Stomach (tissue), 9 donors: ENCODE measurements around the gene ADAM11. TPM values are rescaled to one million over a fixed set of nuclear protein-coding genes. Genes with fewer than 3 reads are reported as not detected.
"Not testable (repeated sequence)": the region's sequence is repeated elsewhere in the genome, so short reads cannot be mapped to it uniquely, and the experiment has no call there.

Source experiments
- DNase-seq, 2 donors: peaks; one replicate each; pipeline versions ENCODE4 v3.0.0 to v3.0.0-alpha.2; 2013 to 2019
- H3K27ac ChIP-seq, 5 donors: fragments of 200-600 bp in 4 of 5; sonication (generic) in 4 of 5; one replicate each; pipeline ENCODE4 v1.5.1; 2013 to 2019; ENCODE audit warnings: mild to moderate bottlenecking in 1 of 5, moderate library complexity in 1 of 5
- H3K27me3 ChIP-seq, 3 donors: fragments of 200-600 bp; sonication (generic); one replicate each; pipeline ENCODE4 v1.5.1; 2017 to 2019; ENCODE audit warnings: mixed run types in 1 of 3
- H3K36me3 ChIP-seq, 4 donors: fragments of 200-600 bp; sonication (generic); 1 replicate in 3 of 4; 2 replicates in 1 of 4; pipeline ENCODE4 v1.5.1; 2016 to 2019
- H3K4me1 ChIP-seq, 4 donors: fragments of 200-600 bp; sonication (generic); one replicate each; pipeline ENCODE4 v1.5.1; 2016 to 2019
- H3K4me3 ChIP-seq, 4 donors: fragments of 200-600 bp; sonication (generic) in 3 of 4; one replicate each; pipeline ENCODE4 v1.5.1; 2016 to 2019; ENCODE audit warnings: mild to moderate bottlenecking in 1 of 4
- H3K9me3 ChIP-seq, 4 donors: fragments of 200-600 bp; sonication (generic); one replicate each; pipeline ENCODE4 v1.5.1; 2016 to 2019
- CTCF ChIP-seq, 7 experiments: fragments of 450-650 bp in 4 of 7; fragments of 200-600 bp in 3 of 7; sonication (generic) in 3 of 7; IDR thresholded peaks; one replicate each; pipeline ENCODE4 v1.5.1; 2016 to 2019; ENCODE audit warnings: antibody characterized with exemption in 7 of 7, control low read depth in 2 of 7, mild to moderate bottlenecking in 1 of 7
- EP300 ChIP-seq: sonication (generic); formaldehyde crosslinking; IDR thresholded peaks from one replicate; pipeline ENCODE4 v1.6.1; 2017; ENCODE audit warnings: antibody characterized with exemption
- POLR2A ChIP-seq, 4 donors: fragments of 450-650 bp; IDR thresholded peaks; one replicate each; pipeline ENCODE4 v1.6.1; 2016; ENCODE audit warnings: antibody characterized with exemption in 4 of 4, control low read depth in 2 of 4, mild to moderate bottlenecking in 1 of 4, moderate library complexity in 1 of 4
- POLR2AphosphoS5 ChIP-seq, 3 donors: sonication (generic); formaldehyde crosslinking; IDR thresholded peaks; one replicate each; pipeline ENCODE4 v1.6.1; 2016; ENCODE audit warnings: antibody characterized with exemption in 3 of 3
- WGBS, 5 donors: extraction: QIAGEN DNeasy Blood & Tissue Kit in 3 of 5; methylation state at CpG; one replicate each; pipeline versions ENCODE4 v1.1.5 to v1.1.7; 2013 to 2018; 5-methylcytosine and 5-hydroxymethylcytosine counted together
- intact Hi-C: fragments of 100-400 bp; cut with DNase I; formaldehyde crosslinking; loops from one replicate; pipeline ENCODE4 v1.15.1; 2023; ENCODE audit warnings: low total_unique reads
- polyA plus RNA-seq, 3 donors: library from polyadenylated mRNA; stranded (reverse); fragments of 200-250 nt; gene quantifications; one replicate each; pipeline ENCODE4 v1.2.3, GENCODE V29; 2013
- total RNA-seq, 5 donors: library from RNA; depleted of rRNA; stranded (reverse); fragments of >200 nt; gene quantifications; one replicate each; pipeline versions ENCODE4 v1.1.0 to v1.2.3, GENCODE V29; 2014 to 2016
- donor health status: healthy with polysubstance abuse.
- donor health status: Bipolar disorder and iron deficiency.
- donor health status: healthy.

The ADAM11 gene
- total and polyA plus RNA-seq, 8 donors: 0.19 to 57.6 (median 0.73) TPM; not detected in 3

DNA sequence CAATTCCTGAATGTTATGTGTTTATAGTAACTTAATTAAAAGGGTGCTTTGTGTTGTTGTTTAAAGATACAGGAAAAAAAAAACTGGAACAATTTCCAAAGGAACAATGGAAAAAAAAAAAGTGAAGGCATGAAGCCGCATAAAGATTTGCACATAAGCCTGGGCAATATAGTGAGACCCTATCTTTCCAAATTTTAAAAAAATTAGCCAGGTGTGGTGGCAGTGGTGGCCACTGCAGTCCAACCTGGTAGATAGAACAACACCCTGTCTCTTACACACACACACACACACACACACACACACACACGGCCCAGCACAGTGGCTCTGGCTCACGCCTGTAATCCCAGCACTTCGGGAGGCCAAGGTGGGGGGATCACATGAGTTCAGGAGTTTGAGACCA lies 49.4 kb downstream of the ADAM11 start:
- H3K27ac ChIP-seq: peak overlapping the region in 1 of 5 donors; percentile 78
- no peaks in the 10 kb centered on the region for H3K9me3 ChIP-seq
- H3K27me3 ChIP-seq: no peaks in the 10 kb centered on the region
- TF ChIP-seq POLR2A (IDR thresholded peaks at IDR 0.05) (no peak), EP300 (no peak), POLR2AphosphoS5 (IDR thresholded peaks at IDR 0.05) (no peak), CTCF (IDR thresholded peaks at IDR 0.05) (no peak)
- 66 to 95% (median 81%) methylated on average over 2 to 4 of the region's 4 CpGs for WGBS, 5 donors
- peaks cover 0 to 10% (median 0%) of the 10 kb centered on the region in 4 donors for H3K36me3 ChIP-seq
- no peak for DNase-seq
- intact Hi-C loops: no loop called here
- no peak overlapping the region for H3K4me3 ChIP-seq
- peaks cover 0 to 48% (median 7%) of the 10 kb centered on the region in 4 donors for H3K4me1 ChIP-seq

GRCh38 chr17:44808656-44809388 lies 50.0 kb downstream of the ADAM11 start:
- H3K27me3 ChIP-seq, DNase-seq, H3K4me3 ChIP-seq, H3K9me3 ChIP-seq, intact Hi-C loops: not testable (repeated sequence)
- peaks cover 0 to 10% (median 0%) of the 10 kb centered on the region in 4 donors for H3K36me3 ChIP-seq
- H3K4me1 ChIP-seq: peaks cover 0 to 41% (median 7%) of the 10 kb centered on the region in 4 donors
- H3K27ac ChIP-seq: peak overlapping the region in 1 of 5 donors; percentile 78
- 84 to 95% (median 92%) methylated on average over 9 of the region's 9 CpGs for WGBS, 5 donors

- 60 to 79% (median 76%) methylated on average over 4 of the region's 4 CpGs for WGBS, 5 donors
- peaks cover 0 to 28% (median 4%) of the 10 kb centered on the region in 4 donors for H3K4me1 ChIP-seq
- no peak overlapping the region for H3K4me3 ChIP-seq
- no peaks in the 10 kb centered on the region for H3K36me3 ChIP-seq
- TF ChIP-seq CTCF (IDR thresholded peaks at IDR 0.05): no peak
- TF ChIP-seq POLR2A (IDR thresholded peaks at IDR 0.05): no peak
- no peak for TF ChIP-seq POLR2AphosphoS5 (IDR thresholded peaks at IDR 0.05)
- no peak for TF ChIP-seq EP300
- DNase-seq: no peak
- H3K27ac ChIP-seq: peak overlapping the region in 4 of 5 donors; percentile 28 to 69 (median 62)
- intact Hi-C loops: no loop called here
- no peaks in the 10 kb centered on the region for H3K27me3 ChIP-seq
- H3K9me3 ChIP-seq: no peaks in the 10 kb centered on the region
These were observed 53.5 kb downstream of the ADAM11 start for GRCh38 chr17:44812263-44812662.

GRCh38 chr17:44818508-44818907 lies 59.7 kb downstream of the ADAM11 start:
- H3K4me1 ChIP-seq: peaks cover 0 to 11% (median 3%) of the 10 kb centered on the region in 4 donors
- H3K4me3 ChIP-seq, intact Hi-C loops, H3K27me3 ChIP-seq, H3K36me3 ChIP-seq, H3K9me3 ChIP-seq, DNase-seq: not testable (repeated sequence)
- H3K27ac ChIP-seq: peak overlapping the region in 2 of 5 donors; percentile 15 to 63
- WGBS, 5 donors: 81 to 86% (median 84%) methylated on average over 6 of the region's 6 CpGs

GRCh38 chr17:44820631-44821212 lies 61.9 kb downstream of the ADAM11 start:
- 20 to 27% (median 23%) methylated on average over 7 of the region's 7 CpGs for WGBS, 5 donors
- Histone ChIP-seq H3K4me1 (peaks cover 0 to 11% (median 3%) of the 10 kb centered on the region in 4 donors), H3K27ac (peak overlapping the region in 3 of 5 donors; percentile 38 to 63 (median 53))

GRCh38 chr17:44825236-44825635 lies 66.4 kb downstream of the ADAM11 start:
- H3K27me3 ChIP-seq: peaks cover 8 to 71% (median 44%) of the 10 kb centered on the region in 3 donors

More at GRCh38 chr17:44820631-44821212, 61.9 kb downstream of the ADAM11 start:
- no peaks in the 10 kb centered on the region for H3K36me3 ChIP-seq
- DNase-seq: peak in 1 of 2 donors; percentile 57
- H3K9me3 ChIP-seq: no peaks in the 10 kb centered on the region
- H3K27me3 ChIP-seq: peaks cover 0 to 26% (median 5%) of the 10 kb centered on the region in 3 donors
- H3K4me3 ChIP-seq: no peak overlapping the region
- intact Hi-C loops: no loop called here
- TF ChIP-seq POLR2AphosphoS5 (IDR thresholded peaks at IDR 0.05) (peak in 1 of 3 donors; percentile 59), CTCF (IDR thresholded peaks at IDR 0.05) (no peak), POLR2A (IDR thresholded peaks at IDR 0.05) (no peak), EP300 (no peak)

More at GRCh38 chr17:44825236-44825635, 66.4 kb downstream of the ADAM11 start:
- H3K9me3 ChIP-seq, H3K36me3 ChIP-seq, intact Hi-C loops, H3K27ac ChIP-seq, DNase-seq, H3K4me3 ChIP-seq: not testable (repeated sequence)
- peaks cover 11 to 21% (median 13%) of the 10 kb centered on the region in 4 donors for H3K4me1 ChIP-seq
- 94 to 97% (median 96%) methylated on average over 9 of the region's 9 CpGs for WGBS, 5 donors
